HG02588 (cell line): ENCODE results near the gene ADRM1.
A peak's percentile ranks its signal among the peaks of the same experiment; 100 is the strongest.

ENCODE experiments used
- ATAC-seq: cut with Tn5 transposase; IDR thresholded peaks from one replicate; pipeline ENCODE4 v1.9.1; 2021; ENCODE audit warnings: mild to moderate bottlenecking, moderate library complexity; ENCODE audit not compliant: unreplicated experiment

Gene ADRM1

DNA sequence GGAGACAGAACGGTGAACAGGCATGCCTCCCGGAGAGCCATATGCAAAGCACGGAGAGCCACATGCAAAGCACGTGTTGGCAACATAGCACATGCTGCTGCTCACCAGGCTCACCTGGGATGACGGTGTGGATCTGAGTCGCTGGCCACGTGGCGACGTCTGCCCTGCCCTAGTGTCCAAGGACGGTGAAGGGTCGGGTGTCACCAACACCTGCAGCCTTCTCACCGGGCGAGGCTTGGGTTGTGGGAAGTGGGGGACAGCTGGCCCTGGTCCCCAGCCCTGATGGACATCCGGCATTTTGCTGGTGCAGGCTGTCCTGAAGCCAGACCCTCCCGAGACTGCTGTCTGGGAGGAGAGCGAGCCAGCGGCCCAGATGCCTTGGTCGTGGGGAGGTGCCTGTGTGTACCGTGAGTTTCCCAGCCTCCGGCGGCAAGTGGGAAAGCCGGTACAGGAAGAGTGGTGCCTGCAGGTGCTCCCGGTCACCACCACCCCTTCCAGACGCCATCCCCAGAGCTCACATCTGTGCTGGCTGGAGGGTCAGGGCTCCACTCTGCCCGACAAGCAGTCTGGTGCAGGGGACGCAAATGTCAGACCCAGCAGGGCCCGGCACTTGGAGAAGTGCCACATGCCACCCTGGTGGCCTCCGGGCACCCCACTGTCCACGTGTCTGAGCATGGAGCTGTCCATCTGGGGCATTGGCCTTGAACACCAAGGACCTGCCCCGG lies 5.9 kb upstream of the ADRM1 start:
- ATAC-seq: no peak

DNA sequence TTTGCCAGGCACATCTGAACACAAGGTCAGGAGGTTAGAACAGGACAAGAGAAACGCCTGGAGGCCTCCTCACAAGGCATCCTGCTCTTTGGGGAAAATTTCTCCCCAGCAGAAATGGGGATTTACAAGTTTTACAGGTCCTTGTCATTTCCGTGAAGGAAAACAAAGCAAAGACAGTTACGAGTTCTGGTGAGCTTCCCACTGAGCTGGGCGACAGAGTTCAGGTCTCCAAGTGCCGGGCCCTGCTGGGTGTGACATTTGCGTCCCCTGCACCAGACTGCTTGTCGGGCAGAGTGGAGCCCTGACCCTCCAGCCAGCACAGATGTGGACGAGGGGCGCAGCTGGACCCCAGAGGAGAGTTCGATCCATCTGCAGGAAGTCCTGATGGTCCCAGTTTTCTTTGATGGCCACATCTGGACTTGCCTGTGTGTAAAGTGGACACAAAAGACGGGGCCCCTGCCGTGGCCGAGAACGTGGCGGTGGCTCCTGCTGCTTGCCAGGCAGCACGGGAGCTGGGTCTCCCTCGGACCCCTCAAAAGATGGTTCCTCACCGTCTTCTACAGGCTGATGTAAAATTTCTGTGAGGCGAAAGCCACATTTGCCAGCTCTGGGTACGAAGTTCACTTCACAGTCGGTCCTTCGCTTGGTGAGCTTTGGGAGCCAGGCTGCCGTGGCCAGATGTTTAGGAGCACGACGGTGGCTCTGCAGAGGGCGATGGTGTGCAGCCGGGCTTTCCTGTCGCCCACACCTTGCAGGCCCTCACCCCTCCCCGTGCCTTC lies 5.2 kb upstream of the ADRM1 start:
- ATAC-seq: no peak

DNA sequence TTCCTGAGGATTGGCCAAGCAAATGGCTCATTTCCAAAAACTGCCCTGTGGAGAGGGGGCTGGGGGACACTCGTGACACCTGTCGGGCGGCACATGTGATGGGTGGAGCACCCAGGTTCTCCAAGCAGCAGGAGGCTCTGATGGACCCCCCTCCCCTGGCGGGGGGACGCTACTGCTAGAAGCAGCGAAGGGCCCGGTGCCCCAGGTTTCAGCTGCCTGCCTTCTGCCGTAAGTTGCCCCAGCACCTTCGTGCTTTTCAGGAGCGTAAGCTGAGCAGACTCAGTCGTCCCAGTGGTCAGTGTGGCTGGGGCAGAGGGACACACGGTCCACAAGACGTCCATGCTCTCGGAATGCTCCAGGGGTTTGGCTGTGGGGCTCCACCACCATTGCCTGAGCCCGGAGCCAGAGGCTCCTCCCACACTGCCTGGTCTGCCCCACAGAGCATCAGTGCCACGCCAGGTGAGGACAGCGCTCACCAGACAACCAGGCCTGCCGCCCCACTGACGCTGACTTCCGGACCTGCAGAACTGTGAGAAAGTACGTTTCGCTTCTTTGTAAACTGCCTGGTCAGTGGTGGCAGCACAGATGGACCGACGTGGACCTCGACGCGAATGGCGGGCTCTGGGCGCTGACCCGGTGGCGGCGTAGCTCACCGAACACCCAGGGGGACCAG lies 4.1 kb upstream of the ADRM1 start:
- no peak for ATAC-seq

DNA sequence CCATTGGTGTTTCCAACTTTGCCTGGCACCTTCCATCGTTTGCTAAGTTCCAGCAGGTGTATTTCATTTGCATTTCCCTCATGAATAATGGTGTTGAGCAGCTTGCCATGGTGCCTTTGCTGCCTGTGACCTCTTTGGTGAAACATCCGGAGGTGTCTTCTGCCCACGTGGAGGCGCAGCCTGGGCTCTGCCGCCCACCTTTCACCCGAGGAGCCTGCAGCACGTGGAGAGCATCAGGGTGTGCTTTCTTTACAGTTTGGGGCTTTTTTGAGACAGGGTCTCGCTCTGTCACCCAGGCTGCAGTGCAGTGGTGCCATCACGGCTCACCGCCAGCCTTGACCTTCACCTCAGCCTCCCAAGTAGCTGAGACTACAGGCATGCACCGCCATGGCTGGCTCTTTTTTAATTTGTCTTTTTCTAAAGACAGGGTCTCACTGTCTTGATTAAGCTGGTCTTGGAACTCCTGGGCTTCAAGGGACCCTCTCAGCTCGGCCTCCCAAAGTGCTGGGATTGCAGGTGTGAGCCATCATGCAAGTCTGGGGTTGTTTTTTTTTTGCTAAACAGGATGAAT lies 3.0 kb upstream of the ADRM1 start:
- ATAC-seq: no peak

DNA sequence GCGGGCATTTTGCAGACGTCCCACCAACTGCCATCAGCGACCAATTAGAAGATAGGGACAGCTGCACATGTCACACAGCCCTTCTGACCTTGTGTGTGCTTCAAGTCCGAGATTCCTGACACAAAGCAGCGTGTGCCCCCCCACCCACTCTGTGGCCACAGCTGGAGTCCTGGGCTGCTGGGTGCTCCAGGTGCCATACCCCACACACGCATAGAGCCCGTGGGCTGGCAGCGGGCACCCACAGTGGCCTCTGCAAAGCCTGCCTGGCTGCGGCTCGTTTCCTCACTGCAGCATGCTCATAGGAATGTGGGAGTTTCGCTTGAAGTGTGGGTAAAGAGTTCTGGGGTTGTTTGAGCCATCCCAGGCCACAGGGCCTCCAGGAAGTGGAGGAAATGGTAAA lies 2.5 kb upstream of the ADRM1 start:
- ATAC-seq: no peak

DNA sequence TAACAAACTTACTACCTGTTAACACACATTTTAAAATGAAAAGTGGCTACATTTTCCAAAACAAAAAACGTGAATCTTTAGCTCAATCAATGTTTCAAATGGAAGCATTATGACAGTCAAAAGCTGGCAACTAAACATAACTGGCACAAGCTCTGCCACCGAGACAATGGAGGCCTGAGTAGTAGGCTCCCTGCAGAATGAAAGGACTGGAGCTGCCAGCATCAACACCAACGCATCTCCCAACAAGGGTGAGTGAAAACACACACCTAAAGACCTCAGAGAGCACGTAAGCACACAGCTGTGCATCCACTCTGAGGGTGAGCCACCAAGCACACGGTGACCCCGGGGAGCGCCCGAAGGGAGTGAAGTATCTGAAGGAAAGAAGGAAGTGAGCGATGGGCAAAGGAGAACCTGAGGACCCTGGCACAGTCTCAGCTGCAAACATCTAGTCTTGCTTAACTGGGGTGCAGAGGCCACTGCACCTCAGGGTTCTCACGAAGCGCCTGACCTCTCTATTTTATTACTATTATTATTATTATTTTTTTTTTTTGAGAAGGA lies 1.6 kb upstream of the ADRM1 start:
- ATAC-seq: no peak

DNA sequence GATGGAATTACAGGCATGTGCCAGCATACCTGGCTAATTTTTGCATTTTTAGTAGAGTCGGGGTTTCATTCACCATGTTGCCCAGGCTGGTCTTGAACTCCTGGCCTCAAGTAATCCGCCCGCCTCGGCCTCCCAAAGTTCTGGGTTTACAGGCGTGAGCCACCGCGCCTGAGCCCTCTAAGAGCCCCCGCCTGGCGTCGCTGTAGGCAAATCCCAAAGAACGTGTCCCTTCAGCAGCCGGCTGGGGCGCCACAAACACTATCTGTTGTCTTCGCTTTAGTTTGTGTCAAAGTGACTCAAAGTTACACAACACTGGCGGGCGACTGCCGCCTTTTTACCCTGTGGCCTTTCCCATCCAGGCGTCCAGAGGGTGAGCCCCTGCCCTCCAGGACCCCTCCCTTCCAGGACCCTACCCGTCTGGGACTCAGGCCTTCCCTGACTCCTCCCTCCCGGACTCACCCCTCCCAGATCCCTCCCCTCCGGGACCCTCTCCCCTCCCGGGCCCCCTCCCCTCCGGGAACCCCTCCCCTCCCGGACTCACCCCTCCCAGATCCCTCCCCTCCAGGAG lies 940 bp upstream of the ADRM1 start:
- peak; percentile 24 for ATAC-seq

DNA sequence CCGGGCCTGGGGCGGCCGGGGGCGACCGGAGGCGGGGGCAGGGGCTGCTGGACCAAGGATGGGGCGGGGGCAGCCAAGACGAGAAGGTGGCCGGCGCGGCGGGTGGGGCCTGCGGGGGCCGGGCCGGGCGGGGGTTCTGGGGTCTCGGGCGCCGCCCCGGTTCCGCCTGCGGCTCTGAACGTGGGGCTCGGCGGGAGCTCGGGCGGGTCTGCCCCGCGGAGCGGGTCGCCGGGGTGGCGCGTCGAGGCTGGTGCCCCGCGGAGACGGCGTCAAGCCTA lies 204 bp downstream of the ADRM1 start:
- no peak for ATAC-seq

DNA sequence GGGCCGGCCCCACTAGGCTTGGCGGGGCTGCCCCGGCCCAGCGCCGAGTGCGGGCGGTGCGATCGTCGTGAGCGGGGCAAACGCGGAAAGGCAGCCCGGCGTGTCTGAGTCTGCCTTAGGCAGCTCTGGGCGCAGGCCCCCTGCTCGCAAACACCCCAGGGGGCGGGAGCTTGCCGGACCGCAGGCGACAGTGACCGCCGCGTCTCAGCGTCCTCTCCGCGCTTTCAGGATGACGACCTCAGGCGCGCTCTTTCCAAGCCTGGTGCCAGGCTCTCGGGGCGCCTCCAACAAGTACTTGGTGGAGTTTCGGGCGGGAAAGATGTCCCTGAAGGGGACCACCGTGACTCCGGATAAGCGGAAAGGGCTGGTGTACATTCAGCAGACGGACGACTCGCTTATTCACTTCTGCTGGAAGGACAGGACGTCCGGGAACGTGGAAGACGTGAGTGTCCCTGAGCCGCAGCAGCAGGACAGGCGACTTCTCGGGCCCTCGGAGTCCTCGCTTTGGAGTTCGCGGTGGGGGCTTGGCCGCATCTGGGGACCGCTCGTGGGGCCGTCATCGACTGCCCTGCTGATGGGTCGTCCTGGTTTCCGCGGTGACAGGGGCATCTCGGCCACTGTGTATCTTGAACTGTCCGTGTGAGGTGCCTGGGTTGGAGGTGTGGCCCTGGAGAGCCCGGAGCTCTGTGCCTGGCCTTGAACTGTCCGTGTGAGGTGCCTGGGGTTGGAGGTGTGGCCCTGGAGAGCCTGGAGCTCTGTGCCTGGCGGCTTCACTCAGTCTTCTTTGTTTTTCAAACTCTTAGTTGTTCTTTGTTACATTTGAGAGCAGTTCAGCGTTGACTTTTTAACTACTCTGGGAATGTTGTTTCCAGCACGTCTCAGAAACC lies 786 bp downstream of the ADRM1 start:
- ATAC-seq: peak; percentile 9

DNA sequence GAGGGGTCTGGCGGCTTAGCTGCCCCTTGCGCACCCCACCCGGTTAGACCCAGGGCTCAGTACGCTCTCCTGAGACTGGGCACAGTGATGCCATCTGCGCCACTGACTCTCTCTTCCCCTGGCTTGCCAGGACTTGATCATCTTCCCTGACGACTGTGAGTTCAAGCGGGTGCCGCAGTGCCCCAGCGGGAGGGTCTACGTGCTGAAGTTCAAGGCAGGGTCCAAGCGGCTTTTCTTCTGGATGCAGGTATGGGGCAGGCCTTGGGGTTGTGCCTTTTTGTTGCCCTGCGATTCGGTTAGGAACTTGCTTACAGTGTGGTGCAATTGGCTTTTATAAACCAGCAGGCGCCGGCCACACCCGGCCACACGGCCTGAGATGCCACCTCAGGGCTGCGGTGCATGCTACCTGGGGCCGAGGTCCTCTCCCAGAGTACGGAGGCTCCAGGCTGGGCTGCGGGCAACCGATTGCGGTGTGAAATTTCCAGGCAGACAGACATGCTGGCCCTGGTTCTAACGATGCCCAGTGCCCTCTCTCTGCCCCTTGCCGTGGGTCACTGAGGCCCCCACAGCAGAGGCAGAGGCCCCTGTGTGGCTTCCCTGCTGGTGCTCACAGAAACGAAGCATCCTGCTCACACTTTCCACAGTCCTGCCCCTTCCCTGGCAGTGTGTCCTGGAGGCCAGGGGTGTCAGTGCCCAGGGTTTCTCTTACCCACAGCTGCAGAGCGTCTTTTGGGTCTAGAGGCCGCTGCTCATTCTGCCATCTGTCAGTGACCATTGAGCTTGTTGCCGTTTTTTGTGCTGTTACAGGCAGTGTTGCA lies 1.7 kb downstream of the ADRM1 start:
- no peak for ATAC-seq

DNA sequence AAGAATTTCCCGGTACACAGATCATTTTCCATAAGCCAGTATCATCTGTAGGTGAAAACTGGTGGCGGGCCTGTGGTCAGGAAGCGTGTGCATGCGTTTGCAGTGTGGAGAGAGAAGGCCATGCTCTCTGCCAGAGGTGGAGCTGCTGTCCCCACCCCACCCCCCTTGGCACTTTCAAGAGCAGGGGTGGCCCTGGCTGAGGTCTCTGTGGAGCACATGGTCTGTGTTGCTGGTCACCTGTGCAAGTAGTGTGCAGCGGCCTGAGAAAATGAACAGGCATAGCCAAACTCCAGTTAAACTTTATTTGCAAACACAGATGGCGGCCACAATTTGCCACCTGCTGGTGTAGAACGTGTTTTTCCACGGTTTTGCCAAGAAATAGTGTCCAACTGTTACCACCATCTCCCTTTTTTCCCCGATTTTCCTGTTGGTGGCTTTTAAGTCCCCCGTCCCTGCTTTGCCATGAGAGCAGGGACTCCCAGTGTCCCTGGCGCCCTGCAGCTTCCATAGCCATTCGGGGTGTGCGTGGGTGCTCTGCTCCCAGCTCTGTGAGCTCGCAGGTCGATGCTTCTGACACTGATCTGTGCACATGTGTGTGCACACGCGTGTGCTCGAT lies 2.5 kb downstream of the ADRM1 start:
- no peak for ATAC-seq

DNA sequence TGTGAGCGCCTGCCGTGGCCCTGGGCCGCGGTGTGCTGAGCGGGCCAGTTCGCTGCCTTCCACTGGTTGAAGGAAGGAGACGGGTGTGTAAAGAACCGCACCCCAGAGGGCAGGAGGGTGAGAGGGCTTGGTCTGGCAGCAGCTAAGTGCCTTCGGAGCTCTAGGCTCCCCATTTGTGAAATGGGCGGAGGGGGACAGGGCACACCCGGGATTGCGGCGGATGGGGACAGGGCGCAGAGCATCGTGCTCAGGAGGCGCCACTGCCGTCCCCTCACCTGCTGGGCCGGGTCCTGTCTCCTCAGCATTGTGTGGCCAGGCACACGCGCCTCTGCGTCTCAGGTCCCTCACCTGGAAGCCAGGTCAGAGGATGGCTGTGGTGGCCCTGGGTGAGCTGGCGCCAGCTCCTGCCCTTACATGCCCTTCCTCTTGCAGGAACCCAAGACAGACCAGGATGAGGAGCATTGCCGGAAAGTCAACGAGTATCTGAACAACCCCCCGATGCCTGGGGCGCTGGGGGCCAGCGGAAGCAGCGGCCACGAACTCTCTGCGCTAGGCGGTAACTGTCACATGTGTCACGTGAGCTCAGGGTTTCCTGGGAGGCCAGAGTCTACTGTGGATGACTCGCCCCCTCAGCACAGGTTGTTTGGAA lies 3.1 kb downstream of the ADRM1 start:
- no peak for ATAC-seq

DNA sequence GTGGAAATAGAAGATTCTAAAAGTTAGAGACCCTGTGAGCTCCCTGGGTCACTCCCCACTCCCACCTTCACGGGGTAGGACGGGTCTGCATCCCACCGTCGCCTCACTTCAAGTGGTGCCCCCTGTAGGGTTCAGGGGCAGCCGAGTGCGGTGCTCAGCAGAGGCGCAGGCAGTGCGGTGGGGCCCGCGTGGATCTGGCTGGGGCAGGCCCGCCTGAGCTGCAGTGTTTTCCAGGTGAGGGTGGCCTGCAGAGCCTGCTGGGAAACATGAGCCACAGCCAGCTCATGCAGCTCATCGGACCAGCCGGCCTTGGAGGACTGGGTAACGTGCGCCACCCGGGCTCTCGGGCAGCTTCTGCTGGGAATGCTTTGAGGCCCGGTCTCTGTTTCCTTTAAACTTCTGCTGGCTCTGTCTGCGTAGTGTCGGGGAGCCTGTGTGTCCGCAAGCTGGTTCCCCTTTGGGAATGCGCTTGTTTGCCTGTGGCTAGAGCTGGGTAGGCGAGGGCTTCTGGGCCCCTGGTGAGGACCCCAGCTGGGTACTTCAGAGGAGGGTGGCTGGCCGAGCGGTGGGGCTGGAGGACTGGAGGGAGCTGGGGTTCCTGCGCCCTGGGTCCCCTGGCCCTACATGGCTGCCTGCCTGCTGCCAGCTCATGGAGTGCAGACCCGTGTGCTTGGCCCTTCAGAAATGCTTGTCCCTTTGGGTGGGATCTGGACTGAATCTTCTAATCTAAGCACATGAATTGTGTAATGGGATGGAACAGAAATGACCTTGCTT lies 3.8 kb downstream of the ADRM1 start:
- ATAC-seq: no peak

DNA sequence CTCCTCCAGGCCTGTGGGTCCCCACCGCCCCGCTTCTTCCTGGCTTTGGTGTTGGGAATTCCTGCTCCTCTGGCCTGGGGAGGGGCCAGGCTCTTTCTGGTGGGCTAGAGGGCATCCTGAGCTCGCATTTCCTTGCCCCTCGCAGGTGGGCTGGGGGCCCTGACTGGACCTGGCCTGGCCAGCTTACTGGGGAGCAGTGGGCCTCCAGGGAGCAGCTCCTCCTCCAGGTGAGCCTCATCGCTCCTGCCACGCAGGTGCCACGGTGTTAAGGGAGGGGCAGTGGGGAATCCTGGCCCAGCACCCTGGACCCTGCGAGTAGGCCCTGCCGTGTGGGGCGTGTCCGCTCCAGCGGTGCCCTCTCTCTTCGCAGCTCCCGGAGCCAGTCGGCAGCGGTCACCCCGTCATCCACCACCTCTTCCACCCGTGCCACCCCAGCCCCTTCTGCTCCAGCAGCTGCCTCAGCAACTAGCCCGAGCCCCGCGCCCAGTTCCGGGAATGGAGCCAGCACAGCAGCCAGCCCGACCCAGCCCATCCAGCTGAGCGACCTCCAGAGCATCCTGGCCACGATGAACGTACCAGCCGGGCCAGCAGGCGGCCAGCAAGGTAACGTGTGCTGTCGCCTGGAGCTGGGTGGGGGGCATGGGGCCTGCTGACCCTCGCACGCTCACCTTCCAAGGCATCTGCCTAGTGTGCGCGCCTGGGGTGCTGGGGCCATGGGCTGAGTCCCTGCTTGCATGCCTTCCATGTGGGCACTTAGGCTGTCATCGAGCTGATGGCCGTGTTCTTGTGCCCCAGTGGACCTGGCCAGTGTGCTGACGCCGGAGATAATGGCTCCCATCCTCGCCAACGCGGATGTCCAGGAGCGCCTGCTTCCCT lies 4.7 kb downstream of the ADRM1 start:
- no peak for ATAC-seq

DNA sequence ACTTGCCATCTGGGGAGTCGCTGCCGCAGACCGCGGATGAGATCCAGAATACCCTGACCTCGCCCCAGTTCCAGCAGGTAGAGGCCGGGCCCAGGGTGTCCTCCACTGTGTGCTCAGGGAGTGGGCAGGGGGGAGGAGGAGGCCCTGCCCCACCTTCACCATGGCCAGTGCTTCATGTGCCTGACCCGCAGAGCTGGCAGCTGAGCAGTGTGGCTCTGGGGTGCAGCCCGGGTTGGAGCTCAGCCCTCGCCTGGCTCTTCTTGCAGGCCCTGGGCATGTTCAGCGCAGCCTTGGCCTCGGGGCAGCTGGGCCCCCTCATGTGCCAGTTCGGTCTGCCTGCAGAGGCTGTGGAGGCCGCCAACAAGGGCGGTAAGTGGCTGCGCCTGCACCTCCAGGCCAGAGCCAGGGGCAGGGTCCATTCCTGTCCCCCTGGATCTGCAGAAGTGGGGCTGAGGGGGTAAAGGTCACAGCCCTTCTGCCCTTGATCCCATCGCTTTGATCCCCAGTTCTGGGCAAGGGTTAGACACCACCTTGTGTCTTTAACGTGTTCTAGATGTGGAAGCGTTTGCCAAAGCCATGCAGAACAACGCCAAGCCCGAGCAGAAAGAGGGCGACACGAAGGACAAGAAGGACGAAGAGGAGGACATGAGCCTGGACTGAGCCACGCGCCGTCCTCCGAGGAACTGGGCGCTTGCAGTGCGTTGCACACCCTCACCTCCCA lies 5.5 kb downstream of the ADRM1 start:
- ATAC-seq: no peak
